ENCODE results near the gene NLGN1.

GRCh38 chr3:173920386-173920785 lies 522.8 kb downstream of the NLGN1 start:
- TF ChIP-seq TAF1 (IDR thresholded peaks at IDR 0.05; ENCODE audit: borderline replicate concordance, low read depth, low read length) (no peak), POLR2AphosphoS5 (IDR thresholded peaks at IDR 0.05; ENCODE audit: low read depth, low read length) (no peak), POLR2A (IDR thresholded peaks at IDR 0.05; ENCODE audit: low read depth, low read length) (no peak)

Measured in GM12892 (cell line).